ENCODE results near the gene DPCD. TPM values are rescaled to one million over a fixed set of nuclear protein-coding genes. Genes with fewer than 3 reads are reported as not detected.

The DPCD gene
- total RNA-seq, 4 donors from 2014 or later, result 9.3 to 14.4 (median 11.5) TPM

DNA sequence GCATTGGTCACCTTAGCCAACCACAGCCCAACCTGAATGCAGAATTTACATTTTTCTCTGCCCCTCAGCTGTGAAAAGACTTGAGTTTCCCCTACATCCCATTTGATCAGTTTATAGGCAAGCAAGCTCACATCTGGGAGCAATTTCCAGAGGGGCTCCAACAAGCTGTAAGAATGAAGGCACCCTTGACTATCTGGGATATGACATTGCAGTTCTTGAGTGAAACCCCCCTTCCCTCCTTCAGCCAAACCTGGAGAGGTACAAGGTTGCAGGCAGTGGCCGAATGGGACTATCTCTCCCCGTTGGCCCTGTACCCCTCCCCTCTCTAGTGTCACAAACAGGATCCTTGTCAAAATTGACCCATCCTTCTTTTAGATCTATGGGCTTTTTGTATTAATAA is 30.6 kb upstream of the DPCD start:
- Histone ChIP-seq H3K27ac (no peak overlapping the region), H3K27me3 (peaks cover 11% of the 10 kb centered on the region), H3K4me3 (no peak overlapping the region), H3K9me3 (no peaks in the 10 kb centered on the region), H3K36me3 (peaks cover 23% of the 10 kb centered on the region), H3K4me1 (peaks cover 17% of the 10 kb centered on the region)
- 85% methylated on average over 2 of the region's 2 CpGs for WGBS
- no peak for TF ChIP-seq CTCF (IDR thresholded peaks at IDR 0.05)
- TF ChIP-seq POLR2AphosphoS5 (IDR thresholded peaks at IDR 0.05), result no peak
- TF ChIP-seq POLR2A (IDR thresholded peaks at IDR 0.05), result no peak
- no peak for TF ChIP-seq EP300 (IDR thresholded peaks at IDR 0.05)
- no peak for DNase-seq (ENCODE audit: low spot score in 2 of 2)

DNA sequence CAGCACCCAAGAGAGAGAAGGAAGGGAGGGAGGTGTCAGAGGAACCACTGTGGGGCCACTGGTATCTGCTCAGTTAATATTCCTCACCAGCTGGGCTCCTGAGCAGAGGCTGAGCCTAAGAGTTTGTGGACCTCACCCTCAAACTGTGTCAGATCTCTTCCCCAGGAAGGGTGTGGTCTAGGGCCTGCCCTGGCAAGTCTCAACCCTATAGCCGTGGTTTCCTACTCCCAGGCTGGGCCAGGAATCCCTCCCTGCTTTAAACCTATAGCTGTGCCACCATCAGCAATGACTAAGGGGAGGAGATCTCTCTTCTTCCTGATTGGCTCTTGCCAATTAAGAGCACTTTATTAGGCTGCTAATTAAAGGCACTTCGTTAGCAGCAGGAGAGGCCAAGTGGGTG is 29.9 kb upstream of the DPCD start:
- DNase-seq (ENCODE audit: low spot score in 2 of 2), result no peak
- H3K9me3 ChIP-seq, result no peaks in the 10 kb centered on the region
- no peak overlapping the region for H3K27ac ChIP-seq
- TF ChIP-seq POLR2A (IDR thresholded peaks at IDR 0.05), result no peak
- no peak for TF ChIP-seq CTCF (IDR thresholded peaks at IDR 0.05)
- no peak for TF ChIP-seq POLR2AphosphoS5 (IDR thresholded peaks at IDR 0.05)
- TF ChIP-seq EP300 (IDR thresholded peaks at IDR 0.05), result no peak
- H3K4me1 ChIP-seq, result peaks cover 17% of the 10 kb centered on the region
- no peak overlapping the region for H3K4me3 ChIP-seq
- peaks cover 16% of the 10 kb centered on the region for H3K36me3 ChIP-seq
- H3K27me3 ChIP-seq, result peaks cover 15% of the 10 kb centered on the region
- WGBS, result 36% methylated on average over 1 of the region's 2 CpGs

DNA sequence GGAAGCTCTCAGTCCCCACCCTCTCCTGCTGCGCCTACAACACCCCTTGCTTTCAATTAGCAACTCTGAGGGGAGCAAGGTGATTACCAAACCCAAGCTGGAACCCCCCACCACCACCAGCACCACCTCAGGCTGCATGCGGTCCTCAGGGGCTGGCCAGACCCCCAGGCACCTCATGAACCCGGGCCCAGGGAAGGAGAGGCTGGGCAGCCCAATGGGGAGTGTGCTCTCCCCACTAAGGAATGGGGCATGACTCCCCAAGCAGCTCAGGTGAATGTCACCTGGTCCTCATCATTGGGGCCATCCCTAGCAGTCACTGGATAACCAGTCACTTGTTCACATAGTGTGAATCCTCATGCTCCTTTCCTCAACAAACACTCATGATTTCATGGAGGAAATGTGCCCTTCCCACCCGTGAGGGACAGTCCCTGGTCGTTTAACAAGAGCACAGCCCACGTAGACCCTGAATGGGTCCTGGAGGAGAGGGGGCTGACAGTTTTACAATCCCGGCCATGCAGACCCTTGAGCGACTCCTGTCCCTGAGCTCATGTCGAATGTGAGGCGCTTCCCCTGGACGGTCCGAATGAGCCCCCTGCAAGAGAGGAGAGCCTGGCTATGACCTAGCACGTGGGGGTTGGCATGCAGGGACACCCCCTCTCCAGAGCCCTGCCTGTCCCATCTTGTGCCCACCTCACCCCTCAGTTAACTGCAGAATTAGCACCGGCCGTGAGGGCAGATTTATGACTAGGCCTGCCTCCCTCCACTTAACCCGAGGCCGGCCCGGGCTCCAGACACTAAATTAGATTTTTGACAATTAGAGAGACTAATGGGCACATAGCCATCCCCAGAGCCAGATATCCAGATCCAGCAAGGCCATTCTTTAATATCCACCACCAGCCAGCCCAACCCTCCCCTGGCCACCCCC is 29.2 kb upstream of the DPCD start:
- Histone ChIP-seq H3K4me1 (peaks cover 17% of the 10 kb centered on the region), H3K27me3 (peaks cover 22% of the 10 kb centered on the region), H3K27ac (no peak overlapping the region), H3K9me3 (no peaks in the 10 kb centered on the region), H3K4me3 (no peak overlapping the region), H3K36me3 (peaks cover 9% of the 10 kb centered on the region)
- WGBS, result 52% methylated on average over 10 of the region's 18 CpGs
- no peak for TF ChIP-seq CTCF (IDR thresholded peaks at IDR 0.05)
- DNase-seq (ENCODE audit: low spot score in 2 of 2), result no peak

- TF ChIP-seq EP300 (IDR thresholded peaks at IDR 0.05) (no peak), CTCF (IDR thresholded peaks at IDR 0.05) (no peak), POLR2A (IDR thresholded peaks at IDR 0.05) (no peak), POLR2AphosphoS5 (IDR thresholded peaks at IDR 0.05) (no peak)
- WGBS, result 79% methylated on average over 9 of the region's 12 CpGs
- Histone ChIP-seq H3K9me3 (no peaks in the 10 kb centered on the region), H3K4me1 (peaks cover 17% of the 10 kb centered on the region), H3K27me3 (peaks cover 29% of the 10 kb centered on the region), H3K4me3 (no peak overlapping the region), H3K36me3 (peaks cover 2% of the 10 kb centered on the region), H3K27ac (no peak overlapping the region)
- DNase-seq (ENCODE audit: low spot score in 2 of 2), result no peak
Measured at GRCh38 chr10:101559596-101560297, 28.4 kb upstream of the DPCD start.
